Astrocyte (in vitro differentiated cells and primary cell): ENCODE results near the gene LRFN5. TPM values are rescaled to one million over a fixed set of nuclear protein-coding genes. Genes with fewer than 3 reads are reported as not detected.
"Not testable (repeated sequence)": the region's sequence is repeated elsewhere in the genome, so short reads cannot be mapped to it uniquely, and the experiment has no call there.

ENCODE experiments used
- DNase-seq: peaks from one replicate; pipeline ENCODE4 v3.0.0-alpha.2; 2010; ENCODE audit warnings: low read depth
- FAIRE-seq: peaks from 2 replicates; lab custom pipeline; 2011; peaks lifted over from hg19 to GRCh38; lab: Jason Lieb, UNC
- H2AFZ ChIP-seq: 2 replicates; pipeline ENCODE4 v1.6.0; 2012; ENCODE audit warnings: low read depth, low read length, inconsistent platforms
- H3K27ac ChIP-seq: 2 replicates; pipeline ENCODE4 v1.5.1; 2011; ENCODE audit warnings: low read depth, low read length, inconsistent platforms
- H3K27me3 ChIP-seq: 2 replicates; pipeline ENCODE4 v1.6.0; 2011; ENCODE audit warnings: low read length, inconsistent platforms; ENCODE audit not compliant: insufficient read depth
- H3K36me3 ChIP-seq: 2 replicates; pipeline ENCODE4 v1.5.1; 2011; ENCODE audit warnings: low read length, inconsistent platforms; ENCODE audit not compliant: insufficient read depth
- H3K4me1 ChIP-seq: 2 replicates; pipeline ENCODE4 v1.5.1; 2011; ENCODE audit warnings: low read length, inconsistent platforms; ENCODE audit not compliant: insufficient read depth
- H3K4me2 ChIP-seq: 2 replicates; pipeline ENCODE4 v1.6.0; 2012; ENCODE audit warnings: low read length, inconsistent platforms
- H3K4me3 ChIP-seq: 2 replicates; pipeline ENCODE4 v1.5.1; 2011; ENCODE audit warnings: low read depth, mild to moderate bottlenecking, low read length, inconsistent platforms; ENCODE audit not compliant: insufficient read depth
- H3K79me2 ChIP-seq: 2 replicates; pipeline ENCODE4 v1.6.0; 2012; ENCODE audit warnings: mild to moderate bottlenecking, low read length, inconsistent platforms; ENCODE audit not compliant: insufficient read depth
- H3K9ac ChIP-seq: 2 replicates; pipeline ENCODE4 v1.6.0; 2012; ENCODE audit warnings: mild to moderate bottlenecking, low read length, inconsistent platforms
- H3K9me3 ChIP-seq: 2 replicates; pipeline ENCODE4 v1.5.1; 2012; ENCODE audit warnings: low read depth, mild to moderate bottlenecking, low read length, inconsistent platforms; ENCODE audit not compliant: insufficient read depth
- H4K20me1 ChIP-seq: 2 replicates; pipeline ENCODE4 v1.6.0; 2012; ENCODE audit warnings: low read length, inconsistent platforms; ENCODE audit not compliant: insufficient read depth
- H3K27ac Mint-ChIP-seq: one replicate; pipeline ENCODE4 v1.8.0; 2021; ENCODE audit warnings: mild to moderate bottlenecking, mixed read lengths; ENCODE audit not compliant: unreplicated experiment
- H3K27me3 Mint-ChIP-seq: one replicate; pipeline ENCODE4 v1.8.0; 2021; ENCODE audit warnings: low read depth, mixed read lengths; ENCODE audit not compliant: unreplicated experiment
- H3K36me3 Mint-ChIP-seq: one replicate; pipeline ENCODE4 v1.8.0; 2021; ENCODE audit warnings: low read depth, mixed read lengths; ENCODE audit not compliant: unreplicated experiment
- H3K4me1 Mint-ChIP-seq: one replicate; pipeline ENCODE4 v1.8.0; 2021; ENCODE audit warnings: low read depth, mixed read lengths; ENCODE audit not compliant: unreplicated experiment
- H3K4me3 Mint-ChIP-seq: one replicate; pipeline ENCODE4 v1.8.0; 2021; ENCODE audit warnings: mild to moderate bottlenecking, moderate library complexity, mixed read lengths; ENCODE audit not compliant: unreplicated experiment
- H3K9me3 Mint-ChIP-seq: one replicate; pipeline ENCODE4 v1.8.0; 2021; ENCODE audit warnings: mild to moderate bottlenecking, mixed read lengths; ENCODE audit not compliant: unreplicated experiment
- CTCF ChIP-seq: IDR thresholded peaks from 2 replicates; pipeline ENCODE4 v1.5.1; 2011; ENCODE audit warnings: low read depth, mild to moderate bottlenecking, inconsistent platforms, low read length, moderate library complexity; ENCODE audit not compliant: insufficient read depth
- EZH2 ChIP-seq: IDR thresholded peaks from 2 replicates; pipeline ENCODE4 v1.6.1; 2012; ENCODE audit warnings: mild to moderate bottlenecking, low read length, inconsistent platforms; ENCODE audit not compliant: insufficient read depth
- total RNA-seq: library from RNA; stranded (reverse); gene quantifications from 2 replicates; pipeline ENCODE4 v1.2.1, GENCODE V29; 2021

LRFN5 gene
- total RNA-seq, 1 donor from 2014 or later: 1.5 TPM

GRCh38 chr14:41905394-41905964, 298.8 kb downstream of the LRFN5 start:
- no peak for FAIRE-seq
- Mint-ChIP-seq H3K4me1 (no peaks in the 10 kb centered on the region), H3K27ac (no peak overlapping the region), H3K9me3 (no peaks in the 10 kb centered on the region), H3K27me3 (no peaks in the 10 kb centered on the region), H3K4me3 (no peak overlapping the region), H3K36me3 (no peaks in the 10 kb centered on the region)
- no peaks in the 10 kb centered on the region for H3K36me3 ChIP-seq
- DNase-seq: no peak
- no peak overlapping the region for H3K4me3 ChIP-seq
- no peak overlapping the region for H3K4me2 ChIP-seq
- no peak overlapping the region for H2AFZ ChIP-seq
- TF ChIP-seq EZH2: no peak
- no peak for TF ChIP-seq CTCF
- H3K27me3 ChIP-seq: no peaks in the 10 kb centered on the region
- H3K9ac ChIP-seq: no peak overlapping the region
- H4K20me1 ChIP-seq: no peaks in the 10 kb centered on the region
- no peaks in the 10 kb centered on the region for H3K4me1 ChIP-seq
- H3K9me3 ChIP-seq: no peaks in the 10 kb centered on the region
- no peak overlapping the region for H3K27ac ChIP-seq
- H3K79me2 ChIP-seq: no peaks in the 10 kb centered on the region

- not testable (repeated sequence) for H3K27ac ChIP-seq, H3K27me3 ChIP-seq, H3K4me1 Mint-ChIP-seq, FAIRE-seq, H3K4me2 ChIP-seq, H3K27ac Mint-ChIP-seq, H3K4me1 ChIP-seq, H3K9me3 ChIP-seq, H3K36me3 Mint-ChIP-seq, H3K9ac ChIP-seq, H2AFZ ChIP-seq, H3K4me3 ChIP-seq, H3K4me3 Mint-ChIP-seq, H3K27me3 Mint-ChIP-seq, H4K20me1 ChIP-seq, H3K79me2 ChIP-seq, H3K36me3 ChIP-seq, DNase-seq, H3K9me3 Mint-ChIP-seq
Observed at GRCh38 chr14:41911155-41911554, 304.5 kb downstream of the LRFN5 start.

- TF ChIP-seq CTCF (no peak), EZH2 (no peak)
- Histone ChIP-seq H3K79me2 (no peaks in the 10 kb centered on the region), H3K9me3 (no peaks in the 10 kb centered on the region), H3K27me3 (no peaks in the 10 kb centered on the region), H2AFZ (no peak overlapping the region), H3K36me3 (no peaks in the 10 kb centered on the region), H3K27ac (no peak overlapping the region), H3K4me2 (no peak overlapping the region), H4K20me1 (no peaks in the 10 kb centered on the region), H3K9ac (no peak overlapping the region), H3K4me3 (no peak overlapping the region), H3K4me1 (no peaks in the 10 kb centered on the region)
- Mint-ChIP-seq H3K27me3 (no peaks in the 10 kb centered on the region), H3K27ac (no peak overlapping the region), H3K9me3 (no peaks in the 10 kb centered on the region), H3K36me3 (no peaks in the 10 kb centered on the region), H3K4me1 (no peaks in the 10 kb centered on the region), H3K4me3 (no peak overlapping the region)
- FAIRE-seq: no peak
- DNase-seq: no peak
Observed at GRCh38 chr14:41913398-41913797, 306.7 kb downstream of the LRFN5 start.
